HG02870 (cell line): ENCODE data around the gene LILRA6.
"Not testable (repeated sequence)": the region's sequence is repeated elsewhere in the genome, so short reads cannot be mapped to it uniquely, and the experiment has no call there.

Experiments used
- ATAC-seq: cut with Tn5 transposase; IDR thresholded peaks from one replicate; pipeline ENCODE4 v1.9.1; 2021; ENCODE audit warnings: mild to moderate bottlenecking, moderate library complexity; ENCODE audit not compliant: unreplicated experiment

Gene LILRA6

DNA sequence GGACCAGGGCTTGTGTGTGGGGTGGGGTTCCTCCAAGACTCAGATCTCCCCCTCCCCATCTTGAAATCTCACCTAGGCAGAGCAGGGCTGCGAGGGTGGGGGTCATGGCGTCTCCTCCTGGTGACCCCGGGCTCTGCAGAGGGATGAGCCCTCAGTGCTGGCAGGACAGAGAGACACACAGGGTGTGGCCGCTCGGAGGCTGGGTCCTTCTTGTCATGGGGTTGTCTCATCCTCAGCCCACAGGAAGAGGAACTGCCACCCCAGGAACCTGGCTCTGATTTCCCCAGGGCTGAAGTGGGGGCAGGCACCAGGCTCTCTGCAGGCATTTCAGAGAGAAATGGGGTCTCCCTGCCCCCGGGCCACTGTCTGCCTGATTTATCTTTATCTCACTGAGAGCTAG, at the start of gene LILRA6:
Gene LILRA6 (minus strand): TSS at position 145 of the 400 bp plus-strand sequence.
- not testable (repeated sequence) for ATAC-seq

DNA sequence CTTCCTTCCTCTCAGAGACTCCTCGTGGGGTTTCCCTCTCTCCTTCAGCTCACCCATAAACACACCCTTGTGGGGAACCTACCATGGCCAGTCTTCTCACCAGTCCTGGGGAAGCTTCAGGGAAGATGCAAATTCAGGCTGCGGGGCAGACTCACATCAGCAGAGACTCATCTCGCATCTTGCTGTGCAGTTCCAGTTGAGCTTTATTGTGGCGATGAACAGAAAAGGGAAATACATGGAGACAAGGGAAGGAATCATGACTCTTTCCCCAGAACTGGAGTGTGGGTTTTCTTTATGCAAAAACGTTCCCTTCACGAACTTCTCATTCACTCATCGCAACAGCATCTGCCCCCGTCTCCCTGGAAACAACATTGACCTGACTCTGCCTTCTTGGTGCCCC, 46.6 kb upstream of the LILRA6 start:
- ATAC-seq = not testable (repeated sequence)

DNA sequence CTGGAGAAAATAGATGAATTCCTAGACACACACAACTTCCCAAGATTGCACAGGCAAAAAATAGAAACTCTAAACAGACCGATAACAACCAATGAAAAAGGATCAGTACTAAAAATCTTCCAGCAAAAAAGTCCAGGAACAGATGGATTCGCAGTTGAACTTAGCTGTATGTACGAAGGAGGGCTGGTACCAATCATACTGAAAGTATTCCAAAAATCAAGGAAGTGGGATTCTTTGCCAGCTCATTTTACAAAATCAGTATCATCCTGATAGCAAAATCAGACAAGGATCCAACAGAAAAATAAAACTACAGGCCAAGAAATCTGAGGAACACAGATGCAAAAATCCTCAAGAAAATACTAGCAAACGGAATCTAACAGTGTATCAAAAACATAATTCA, 44.9 kb upstream of the LILRA6 start:
- no peak for ATAC-seq

DNA sequence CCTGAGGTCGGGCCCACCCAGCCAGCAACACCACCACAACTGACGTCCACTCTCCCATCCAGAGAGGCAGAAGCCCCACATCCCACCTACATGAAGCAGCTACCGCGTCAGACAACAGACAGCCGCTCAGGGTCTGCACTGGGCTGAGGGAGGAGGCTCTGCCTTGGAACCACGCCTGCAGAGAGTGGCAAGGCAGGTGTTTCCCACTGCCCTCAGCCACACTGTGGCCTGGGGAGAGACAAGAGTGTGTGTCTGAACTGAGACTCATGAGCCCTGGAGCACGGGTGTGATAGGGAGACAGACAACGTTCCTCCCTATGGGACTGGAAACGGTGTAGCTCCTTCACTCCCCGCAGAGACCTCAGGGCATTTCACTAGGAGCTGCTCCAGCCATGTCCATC, 43.7 kb upstream of the LILRA6 start:
- ATAC-seq = not testable (repeated sequence)

DNA sequence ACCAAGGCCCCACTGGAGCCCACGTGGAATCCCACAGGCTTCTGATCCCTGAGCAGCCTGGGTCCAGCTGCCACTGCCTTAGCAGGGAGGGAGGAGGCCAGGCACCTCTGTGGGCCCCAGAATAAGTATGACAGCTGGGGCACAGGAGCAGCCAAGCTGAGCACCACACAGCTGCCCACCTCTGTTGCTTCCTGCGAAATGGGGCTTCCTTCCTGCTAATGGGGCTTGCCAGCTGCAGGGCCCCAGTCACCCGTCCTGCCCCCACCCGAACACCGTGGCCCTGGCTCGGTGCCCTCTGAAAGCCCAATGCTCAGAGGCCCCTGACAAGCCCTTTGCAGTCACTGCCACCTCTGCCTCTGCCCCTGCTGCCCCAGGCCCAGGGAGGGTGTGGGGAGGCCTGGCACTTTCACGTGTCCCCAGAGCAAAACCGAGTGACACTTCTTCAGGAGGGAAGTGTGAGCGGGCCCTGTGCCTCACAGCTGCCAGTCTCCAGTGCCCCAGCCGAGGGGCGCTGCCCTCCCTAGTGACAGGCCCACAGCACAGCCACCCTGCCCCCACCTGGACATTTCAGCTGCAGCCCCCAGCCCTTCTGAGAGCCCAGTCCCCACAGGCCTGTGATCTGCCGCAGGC, 43.0 kb upstream of the LILRA6 start:
- ATAC-seq = not testable (repeated sequence)

DNA sequence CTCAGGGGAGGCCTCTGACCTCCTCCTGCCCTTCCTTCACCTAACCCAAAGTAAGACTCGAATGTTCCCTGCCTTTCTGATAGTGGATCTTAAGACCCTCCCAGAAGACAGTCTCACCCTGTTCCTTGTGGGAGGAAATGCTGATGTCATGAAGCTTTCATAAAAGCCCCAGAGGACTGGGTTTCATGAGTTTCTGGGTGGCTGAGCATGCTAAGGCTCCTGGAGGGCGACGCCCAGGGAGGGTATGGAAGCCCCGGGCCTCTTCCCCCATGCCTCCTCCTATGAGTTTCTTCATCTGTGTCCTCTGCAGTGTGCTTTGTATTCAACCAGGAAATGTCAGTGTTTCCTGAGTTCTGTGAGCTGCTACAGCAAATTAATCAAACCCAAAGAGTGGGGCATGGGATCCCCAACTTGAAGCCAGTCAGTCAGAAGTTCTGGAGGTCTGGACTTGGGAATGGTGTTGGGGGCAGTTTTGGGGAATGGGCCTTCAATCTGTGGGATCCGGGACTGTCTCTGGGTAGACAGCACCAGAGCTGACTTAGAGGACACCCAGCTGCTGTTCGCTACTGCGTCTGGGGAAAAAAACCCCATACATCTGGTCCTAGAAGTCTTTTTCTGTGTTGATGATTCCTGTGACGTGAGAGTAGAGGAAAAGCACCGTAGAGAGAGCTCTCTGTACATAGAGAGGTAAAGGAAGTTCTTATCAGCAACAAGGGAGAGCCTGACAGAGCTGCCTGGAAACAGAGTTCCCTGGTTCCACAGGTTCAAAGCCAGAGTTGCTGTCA, 40.3 kb upstream of the LILRA6 start:
- ATAC-seq = no peak

DNA sequence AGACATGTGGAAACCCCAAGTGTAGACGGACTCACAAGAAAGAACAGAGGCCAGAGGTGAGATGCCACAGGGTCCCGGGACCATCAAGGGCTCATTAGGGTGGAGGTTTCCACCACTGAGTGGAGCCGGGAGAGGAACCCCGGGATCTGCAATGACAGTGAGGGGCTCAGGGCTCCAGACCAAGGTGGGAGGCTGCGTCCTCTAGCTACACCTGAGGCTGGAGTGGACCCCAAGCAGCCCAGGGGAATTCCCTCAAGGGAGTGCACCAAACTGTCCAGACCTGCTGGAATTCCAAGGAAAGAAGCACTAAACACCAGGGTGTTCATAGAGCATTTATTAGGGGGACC, 39.1 kb upstream of the LILRA6 start:
- not testable (repeated sequence) for ATAC-seq

DNA sequence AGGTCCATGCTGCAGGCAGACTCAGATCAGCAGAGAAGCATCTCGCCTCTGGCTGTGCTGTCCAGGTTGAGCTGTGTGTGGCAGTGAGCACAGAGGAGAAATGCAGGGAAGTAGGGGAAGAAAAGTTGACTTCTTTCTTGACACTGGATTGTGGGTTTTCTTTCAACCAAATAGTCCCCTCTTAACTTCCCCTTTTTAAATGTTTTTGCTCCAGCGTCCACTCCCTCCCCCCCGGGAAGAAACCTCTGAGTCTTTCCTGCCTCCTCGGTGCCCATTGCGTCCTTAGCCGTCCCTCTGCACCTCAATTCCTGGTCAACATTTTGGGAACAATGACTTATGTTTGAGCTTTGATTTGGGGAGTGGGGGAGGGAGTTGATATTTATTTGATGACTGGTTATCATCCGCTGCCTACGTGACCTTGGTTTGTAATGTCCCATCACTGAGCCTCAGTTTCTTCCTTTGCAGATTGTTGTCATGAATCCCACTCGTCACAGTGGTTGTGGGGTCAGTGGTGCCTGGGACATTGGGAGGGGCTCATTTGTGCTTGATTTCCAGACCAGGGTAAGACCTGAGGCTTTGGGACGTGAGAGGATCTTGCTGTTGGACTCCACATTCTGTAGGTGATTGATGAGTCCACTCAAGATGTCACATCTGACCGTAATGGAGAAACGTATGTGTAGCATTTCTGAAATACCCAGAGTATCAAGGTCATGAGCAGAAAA, 38.6 kb upstream of the LILRA6 start, which contains the start of gene LILRB2:
Gene LILRB2 (minus strand): TSS at position 104 of the 722 bp plus-strand sequence. CDS start 614 bp downstream, outside the sequence.
- no peak for ATAC-seq

DNA sequence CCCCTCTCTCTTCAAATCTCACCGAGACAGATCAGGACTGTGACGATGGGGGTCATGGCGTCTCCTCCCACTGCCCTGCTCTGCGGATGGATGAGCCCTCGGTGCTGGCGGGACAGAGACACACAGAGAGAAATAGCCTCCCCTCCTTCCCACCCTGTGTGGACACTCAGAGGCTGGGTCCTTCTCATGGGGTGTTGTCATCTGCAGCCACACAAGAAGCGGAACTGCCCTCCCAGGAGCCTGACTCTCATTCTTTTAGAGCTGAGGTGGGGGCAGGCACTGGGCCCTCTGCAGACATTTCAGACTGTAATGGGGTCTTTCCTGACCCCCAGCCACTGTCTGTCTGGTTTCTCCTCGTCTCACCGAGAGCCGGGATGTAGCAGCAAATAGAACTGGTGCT, 37.9 kb upstream of the LILRA6 start:
- ATAC-seq = not testable (repeated sequence)

DNA sequence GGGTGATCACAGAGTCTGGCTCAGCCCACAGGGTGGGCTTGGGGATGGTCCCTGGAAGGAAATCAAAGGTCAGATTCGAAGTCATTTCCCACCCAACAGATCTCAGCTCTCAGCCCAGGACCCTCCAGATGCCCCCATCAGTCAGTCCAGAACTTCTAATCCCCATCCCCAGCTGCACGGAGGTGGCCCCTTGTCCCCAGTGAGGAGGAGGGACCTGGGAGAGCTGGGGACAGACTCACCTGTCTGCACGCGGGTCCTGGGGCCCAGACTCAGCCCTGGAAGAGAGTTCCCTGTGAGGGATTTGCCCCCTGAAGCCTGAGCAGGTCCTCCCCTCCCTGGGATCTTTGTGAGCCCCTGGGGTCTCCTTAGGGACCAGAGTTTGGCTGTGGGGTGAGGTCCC, 37.4 kb upstream of the LILRA6 start:
- ATAC-seq = not testable (repeated sequence)

DNA sequence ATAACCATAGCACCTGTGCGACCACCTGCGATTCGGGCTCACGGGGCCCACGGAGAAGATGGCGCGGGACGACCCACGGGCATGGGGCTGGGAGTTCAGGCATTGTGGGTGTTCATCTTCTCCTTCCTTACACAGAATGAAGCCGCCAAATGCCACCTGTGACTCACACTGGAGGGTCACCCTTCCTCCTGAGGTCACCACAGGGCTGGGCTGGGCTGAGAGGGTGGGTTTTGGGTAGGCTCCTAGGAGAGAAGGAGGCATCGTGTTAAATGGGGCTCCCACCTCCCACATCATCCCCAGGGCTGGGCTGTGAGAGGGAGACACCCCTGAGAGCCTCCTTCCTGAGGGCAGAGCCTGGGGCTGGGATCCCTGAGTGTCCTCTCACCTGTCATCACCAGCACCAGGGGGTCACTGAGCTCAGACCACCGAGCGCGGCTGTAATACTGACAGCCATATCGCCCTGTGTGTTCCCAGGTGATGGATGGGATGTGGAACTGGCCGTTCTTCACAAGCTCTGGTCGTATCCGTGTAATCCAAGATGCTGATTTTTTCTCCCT, 36.9 kb upstream of the LILRA6 start:
- no peak for ATAC-seq

DNA sequence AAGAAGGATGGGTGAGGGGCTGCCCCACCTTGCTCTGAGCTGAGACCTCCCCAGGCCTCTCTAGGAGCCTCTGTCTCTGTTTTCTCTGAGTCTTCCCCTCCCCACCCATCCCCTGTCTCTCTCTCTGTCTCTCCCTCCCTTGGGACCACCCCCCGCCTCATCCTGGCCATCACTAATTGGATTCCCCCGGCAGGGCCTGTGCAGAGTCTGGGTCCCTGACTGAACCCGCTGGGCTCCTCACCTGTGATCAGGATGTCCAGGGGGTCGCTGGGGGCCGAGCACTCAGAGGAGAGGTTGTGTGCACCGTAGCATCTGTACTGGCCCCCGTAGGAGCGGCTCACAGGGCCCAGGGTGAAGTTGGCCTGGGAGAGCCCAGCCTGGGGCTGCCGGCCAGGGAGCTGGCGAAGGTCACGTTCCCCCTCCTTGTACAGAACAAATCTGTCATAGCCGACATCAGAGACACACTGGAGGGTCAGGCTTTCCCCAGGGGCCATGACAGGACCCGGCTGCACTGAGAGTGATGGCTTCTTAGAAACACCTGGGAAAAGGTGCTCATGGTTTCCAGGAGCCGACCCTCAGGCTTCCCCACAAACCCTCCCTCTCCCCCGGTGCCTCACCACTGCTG, 36.1 kb upstream of the LILRA6 start:
- not testable (repeated sequence) for ATAC-seq

DNA sequence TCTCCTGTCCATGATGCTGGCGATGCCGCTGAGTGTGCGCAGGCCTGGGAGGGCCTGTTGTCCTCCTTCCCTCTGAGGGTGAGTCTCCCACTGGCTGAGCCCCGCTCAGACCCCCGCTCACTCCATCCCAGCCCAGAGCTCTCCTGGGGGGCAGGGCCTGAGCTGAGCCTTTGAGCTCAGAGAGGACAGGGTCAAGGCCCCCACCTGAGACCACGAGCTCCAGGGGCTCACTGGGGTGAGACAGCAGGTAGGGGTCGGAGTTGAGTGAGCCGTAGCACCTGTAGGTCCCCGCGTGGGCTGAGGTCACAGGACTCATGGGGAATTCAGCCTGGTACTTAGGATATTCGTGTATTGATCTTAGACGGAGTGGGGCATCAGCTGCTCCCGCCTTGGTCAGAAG, 35.5 kb upstream of the LILRA6 start:
- not testable (repeated sequence) for ATAC-seq

DNA sequence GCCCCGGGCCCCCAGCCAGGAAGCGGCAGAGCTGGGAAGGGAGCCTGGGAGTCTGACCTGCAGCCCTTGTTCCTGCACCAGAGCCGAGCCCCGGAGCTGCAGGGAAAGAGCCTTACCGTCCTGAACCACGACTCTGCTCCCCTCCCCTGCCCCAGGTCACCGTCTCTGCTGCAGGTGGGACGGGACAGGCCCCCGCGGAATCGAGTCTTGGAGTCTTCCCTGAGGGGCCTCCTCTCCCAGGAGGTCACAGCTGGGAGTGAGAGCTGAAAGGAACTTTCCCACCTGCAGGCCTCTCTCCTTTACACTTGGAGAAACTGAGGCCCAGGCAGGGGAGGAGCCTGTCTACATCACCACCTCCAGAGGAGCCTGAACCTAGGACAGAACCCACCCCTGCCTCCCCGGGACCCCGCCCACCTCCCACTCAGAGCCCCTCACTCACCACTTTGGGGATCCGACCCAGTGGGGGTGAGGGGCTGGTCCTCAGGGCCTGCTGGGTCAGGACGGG, 34.6 kb upstream of the LILRA6 start:
- ATAC-seq = not testable (repeated sequence)

DNA sequence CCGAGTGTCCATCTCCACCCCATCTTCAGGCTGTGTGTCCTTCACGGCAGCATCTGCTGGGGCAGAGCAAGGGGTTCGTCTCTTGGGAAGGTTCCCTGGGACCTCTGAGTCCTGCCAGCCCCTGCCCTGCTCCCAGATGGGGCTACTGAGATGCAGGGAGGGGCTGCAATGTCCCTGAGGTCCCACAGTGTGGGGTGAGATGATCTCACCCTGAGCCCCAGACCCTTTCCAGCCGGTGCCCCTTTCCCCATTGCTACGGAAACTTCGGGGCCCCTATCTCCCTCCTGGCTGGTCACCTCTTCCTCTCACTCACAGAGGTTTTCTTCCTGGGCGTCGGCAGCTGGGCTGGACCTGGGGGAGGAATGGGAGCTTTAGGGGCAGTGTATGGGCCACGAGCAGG, 33.4 kb upstream of the LILRA6 start:
- ATAC-seq = no peak

DNA sequence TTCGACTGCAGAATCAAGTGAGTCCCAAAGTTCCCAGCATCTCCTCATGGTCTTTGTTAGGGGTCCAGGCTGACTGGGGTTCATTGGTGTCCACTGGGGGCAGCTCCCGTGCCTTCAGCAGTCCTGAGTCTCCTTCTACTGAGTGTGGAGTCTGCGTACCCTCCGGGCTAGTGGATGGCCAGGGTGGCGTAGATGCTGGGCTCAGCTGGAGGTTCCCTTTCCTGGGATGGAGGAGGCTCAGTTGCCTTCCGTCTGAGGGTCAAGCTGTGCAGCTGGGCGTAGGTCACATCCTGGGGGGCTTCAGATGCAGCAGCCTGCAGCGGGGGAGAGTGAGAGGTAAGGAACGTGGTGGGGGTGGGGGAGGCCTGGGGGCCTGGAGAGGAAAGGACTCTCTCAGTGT, 31.9 kb upstream of the LILRA6 start:
- not testable (repeated sequence) for ATAC-seq

DNA sequence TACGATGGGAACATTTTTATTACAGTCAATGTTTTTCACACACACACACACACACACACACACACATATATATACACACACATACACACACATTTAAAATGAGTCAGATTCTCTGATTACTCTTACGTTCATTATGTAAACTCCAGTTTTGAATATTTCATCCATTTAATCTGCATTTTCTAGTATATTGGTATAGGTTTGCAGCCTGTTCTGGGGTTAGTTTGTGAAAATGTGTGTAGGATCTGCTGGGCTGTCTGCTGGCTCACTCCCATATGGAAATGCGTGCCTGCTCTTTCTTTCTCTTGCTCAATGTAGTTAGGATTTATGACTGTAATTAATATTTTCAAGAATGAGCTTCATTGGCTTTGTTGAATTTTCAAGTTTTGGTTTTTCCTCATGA, 31.2 kb upstream of the LILRA6 start:
- no peak for ATAC-seq

DNA sequence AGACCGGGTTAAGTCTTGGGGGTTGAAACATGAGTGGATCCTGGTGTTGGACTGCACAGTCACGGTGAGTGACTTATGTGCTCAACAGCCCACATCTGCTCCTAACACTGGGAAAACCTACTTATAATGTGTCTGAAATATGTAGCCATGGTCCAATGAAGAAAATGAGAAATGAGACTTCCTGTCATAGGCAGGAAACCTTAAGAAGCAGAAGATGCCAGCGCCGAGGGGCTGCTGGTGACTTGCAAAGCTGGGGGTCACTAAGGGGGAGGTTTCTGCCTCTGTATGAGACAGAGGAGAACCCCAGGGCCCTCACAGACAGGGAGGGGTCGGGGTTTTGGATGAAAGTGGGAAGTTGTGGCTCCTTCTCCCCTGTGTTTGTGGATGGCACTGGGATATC, 29.6 kb upstream of the LILRA6 start:
- not testable (repeated sequence) for ATAC-seq

DNA sequence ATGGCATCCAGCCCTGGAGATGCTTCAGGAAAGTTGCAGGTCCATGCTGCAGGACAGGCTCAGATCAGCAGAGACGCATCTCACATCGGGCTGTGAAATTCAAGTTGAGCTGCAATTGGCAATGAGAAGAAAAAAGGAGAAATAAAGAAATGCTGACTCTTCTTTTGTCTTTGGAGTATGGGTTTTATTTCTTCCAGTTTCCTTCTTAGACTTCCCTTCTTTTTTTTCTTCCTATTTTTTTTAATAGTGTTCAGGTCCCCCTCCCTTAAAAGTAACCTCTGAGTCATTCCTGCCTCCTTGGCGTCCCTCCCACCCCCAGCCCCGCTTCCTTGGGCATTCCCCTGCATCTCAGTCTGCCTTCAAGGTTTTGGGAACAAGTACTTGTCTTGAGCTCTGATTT, 29.0 kb upstream of the LILRA6 start:
- not testable (repeated sequence) for ATAC-seq

DNA sequence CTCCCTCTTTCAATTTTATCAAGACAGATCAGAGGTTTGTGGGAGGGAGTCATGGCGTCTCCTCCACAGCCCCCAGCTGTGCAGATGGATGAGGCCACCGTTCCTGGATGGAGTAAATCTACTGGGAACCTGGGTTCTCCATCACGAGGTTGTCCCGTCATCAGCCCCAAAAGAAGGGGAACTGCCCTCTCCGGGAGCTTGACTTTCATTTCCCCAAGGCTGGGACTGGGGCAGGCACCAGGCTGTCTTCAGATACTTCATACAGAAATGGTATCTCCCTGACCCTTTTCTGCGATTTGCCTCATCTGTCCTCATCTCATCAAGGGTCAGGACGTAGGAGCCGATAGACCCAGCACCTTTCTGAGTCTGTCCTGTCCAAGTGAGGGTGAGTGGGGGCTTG, 28.5 kb upstream of the LILRA6 start:
- ATAC-seq = no peak

DNA sequence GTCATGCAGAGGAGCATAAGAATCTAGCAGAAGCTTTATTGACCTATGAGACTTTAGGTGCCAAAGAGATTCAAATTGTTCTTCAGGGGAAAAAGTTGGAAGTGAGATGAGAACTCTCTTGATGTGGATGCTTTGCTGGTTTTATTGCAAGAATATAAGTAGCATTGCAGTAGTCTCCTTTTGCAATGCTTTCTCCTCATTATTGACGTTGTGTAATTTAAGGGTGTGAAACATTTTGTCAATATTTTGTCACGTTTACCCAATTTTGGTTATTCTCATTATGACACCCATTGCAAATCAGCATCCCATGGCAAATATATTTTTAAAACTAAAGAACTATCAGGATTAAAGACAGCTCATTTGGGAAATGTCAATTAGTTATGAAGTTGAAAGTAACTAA, 26.3 kb upstream of the LILRA6 start:
- ATAC-seq = no peak
